ENCODE data around the gene HOXA11.

Gene HOXA11

DNA sequence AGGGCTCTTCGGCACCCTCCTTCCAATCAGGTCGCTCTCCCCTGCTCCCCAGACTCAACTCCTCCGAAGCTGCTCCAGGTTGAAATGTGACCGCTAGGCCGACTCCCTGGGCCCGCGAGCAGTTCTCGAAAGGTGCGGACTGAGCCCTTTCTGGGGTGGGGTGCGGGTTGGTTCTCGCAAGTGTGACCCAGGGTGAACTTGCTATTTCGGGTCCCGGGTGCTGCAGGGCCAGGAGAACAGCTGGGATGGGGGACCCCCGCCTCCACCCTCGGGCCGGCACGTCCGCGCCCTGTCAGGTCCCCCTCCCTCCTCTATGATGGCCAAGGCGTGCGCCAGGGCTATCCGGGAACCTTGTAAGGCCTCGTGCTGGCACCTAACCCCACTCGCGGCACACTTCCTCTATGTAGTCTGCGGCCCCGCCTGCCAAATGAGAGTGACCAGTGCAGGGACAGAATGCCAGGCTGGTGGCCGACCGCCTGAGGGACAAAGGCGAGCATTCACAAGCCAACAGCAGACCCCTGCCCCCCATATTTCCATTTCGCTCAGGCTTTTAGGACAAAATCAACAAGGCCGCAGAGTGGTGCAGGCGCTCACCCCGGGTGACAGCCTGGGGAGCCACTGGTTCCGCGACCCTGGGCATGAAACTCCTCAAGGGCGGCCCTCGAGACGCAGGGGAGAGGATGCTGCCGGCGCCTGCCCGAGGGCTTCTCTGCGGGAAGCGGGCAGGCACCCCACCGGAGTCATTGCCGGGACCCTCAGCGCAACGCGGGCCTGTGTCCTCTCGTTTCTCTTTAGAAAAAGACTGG is 28.6 kb upstream of the HOXA11 start:
- no peak overlapping the region; the same call in 1 of the 2 replicates for H3K4me3 ChIP-seq (ENCODE audit: low read depth, low read length)
- no peak overlapping the region for H3K27ac ChIP-seq (ENCODE audit: low read depth, low read length)
- H3K36me3 ChIP-seq (ENCODE audit: control insufficient read depth, insufficient read depth, low read length): no peaks in the 10 kb centered on the region
- H3K27me3 ChIP-seq (ENCODE audit: control insufficient read depth, insufficient read depth, low read length): peaks cover 99% of the 10 kb centered on the region
- H3K9me3 ChIP-seq (ENCODE audit: control insufficient read depth, insufficient read depth, low read length): no peaks in the 10 kb centered on the region
- H3K4me1 ChIP-seq (ENCODE audit: control insufficient read depth, insufficient read depth, low read length): peaks cover 34% of the 10 kb centered on the region
- no peak overlapping the region for H3K9ac ChIP-seq (ENCODE audit: low read depth, low read length)

DNA sequence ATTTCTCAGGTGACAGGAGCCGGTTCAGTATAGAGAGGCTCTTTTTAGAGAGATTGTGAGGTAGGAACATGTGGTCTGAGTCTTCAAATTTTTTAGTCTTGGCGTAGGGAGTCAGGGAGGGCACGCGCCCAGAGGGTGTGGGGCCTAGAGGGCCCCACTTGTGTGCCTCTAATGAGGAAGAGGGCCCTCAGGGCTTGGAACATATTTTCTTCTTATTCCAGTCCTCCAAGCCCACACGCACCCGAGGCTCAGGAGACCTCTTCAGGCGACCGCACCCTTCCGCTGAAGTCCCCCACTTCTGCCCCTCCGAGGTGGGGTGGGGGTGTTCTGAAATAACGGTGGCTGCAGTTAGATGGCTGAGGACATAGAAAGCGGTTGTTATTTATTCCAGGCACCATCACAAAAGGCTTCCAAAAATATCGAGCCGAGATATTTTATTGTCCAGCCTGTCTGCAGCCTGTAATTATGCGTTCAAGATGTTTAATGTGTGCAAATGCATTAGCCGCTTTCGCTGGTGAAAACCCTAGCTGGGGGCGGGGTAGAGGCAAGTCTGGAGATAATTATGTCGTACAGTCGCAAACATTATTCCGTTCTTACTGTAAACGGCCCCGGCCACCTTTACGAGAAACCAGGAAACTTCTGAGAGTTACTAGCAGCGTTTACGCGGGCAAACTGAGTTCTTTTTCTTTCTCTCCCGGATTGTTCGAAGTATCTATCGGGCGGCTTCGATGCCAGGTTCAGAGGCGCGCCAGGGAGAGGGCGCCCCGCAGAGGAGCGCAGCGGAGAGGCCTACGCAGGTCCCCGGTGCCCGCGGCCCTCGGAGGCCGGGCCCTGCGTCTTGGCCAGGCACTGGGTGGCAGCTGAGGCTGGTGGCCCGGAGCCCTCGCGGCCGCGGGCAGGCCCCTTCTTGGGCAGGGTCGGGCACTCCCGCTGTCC is 27.7 kb upstream of the HOXA11 start:
- H3K4me1 ChIP-seq (ENCODE audit: control insufficient read depth, insufficient read depth, low read length): peaks cover 34% of the 10 kb centered on the region
- H3K27ac ChIP-seq (ENCODE audit: low read depth, low read length): no peak overlapping the region
- H3K9ac ChIP-seq (ENCODE audit: low read depth, low read length): no peak overlapping the region
- H3K36me3 ChIP-seq (ENCODE audit: control insufficient read depth, insufficient read depth, low read length): no peaks in the 10 kb centered on the region
- H3K4me3 ChIP-seq (ENCODE audit: low read depth, low read length): no peak overlapping the region
- H3K27me3 ChIP-seq (ENCODE audit: control insufficient read depth, insufficient read depth, low read length): peaks cover 100% of the 10 kb centered on the region
- H3K9me3 ChIP-seq (ENCODE audit: control insufficient read depth, insufficient read depth, low read length): no peaks in the 10 kb centered on the region

DNA sequence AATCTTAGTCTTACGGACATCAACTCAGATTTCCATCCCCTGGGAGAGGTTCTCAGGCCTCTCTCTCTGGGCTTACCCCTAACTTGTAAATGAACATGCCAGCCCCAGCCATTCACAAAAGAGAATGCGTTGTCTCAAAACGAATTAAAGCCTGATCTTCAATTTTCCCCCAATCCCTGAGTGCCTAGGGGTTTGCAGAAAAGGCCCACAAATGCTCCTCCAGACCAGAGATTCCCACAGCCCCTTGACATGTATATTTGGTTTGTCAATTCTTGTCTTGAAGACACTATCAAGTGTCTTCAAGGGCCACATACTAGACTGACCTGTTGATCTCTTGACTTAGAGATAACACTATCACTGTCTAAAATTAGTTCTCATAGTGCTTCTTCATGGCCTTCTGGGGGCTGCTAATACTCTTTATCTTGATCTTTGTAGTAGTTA is 26.8 kb upstream of the HOXA11 start:
- H3K9ac ChIP-seq (ENCODE audit: low read depth, low read length): no peak overlapping the region
- H3K9me3 ChIP-seq (ENCODE audit: control insufficient read depth, insufficient read depth, low read length): no peaks in the 10 kb centered on the region
- H3K4me1 ChIP-seq (ENCODE audit: control insufficient read depth, insufficient read depth, low read length): peaks cover 34% of the 10 kb centered on the region
- peaks cover 100% of the 10 kb centered on the region for H3K27me3 ChIP-seq (ENCODE audit: control insufficient read depth, insufficient read depth, low read length)
- H3K27ac ChIP-seq (ENCODE audit: low read depth, low read length): no peak overlapping the region
- H3K36me3 ChIP-seq (ENCODE audit: control insufficient read depth, insufficient read depth, low read length): no peaks in the 10 kb centered on the region
- no peak overlapping the region for H3K4me3 ChIP-seq (ENCODE audit: low read depth, low read length)

DNA sequence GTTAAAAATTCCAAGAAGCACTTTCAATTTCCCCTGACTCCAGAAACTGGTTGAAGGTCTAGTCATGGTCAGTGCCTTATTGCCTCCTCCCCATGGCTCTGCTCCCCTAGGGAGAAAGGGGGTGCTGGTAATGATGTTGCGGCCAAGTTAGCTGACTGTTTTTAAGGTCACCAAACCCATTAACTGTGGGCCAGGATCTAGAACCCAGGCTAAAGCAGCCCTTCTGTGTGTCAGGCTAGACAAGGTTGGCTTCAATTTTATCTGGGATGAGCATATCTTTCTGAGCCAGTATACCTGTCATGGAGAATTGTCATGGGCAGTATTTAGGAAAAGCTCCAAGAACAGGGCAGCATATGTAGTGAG is 26.0 kb upstream of the HOXA11 start:
- Histone ChIP-seq H3K4me1 (ENCODE audit: control insufficient read depth, insufficient read depth, low read length) (peaks cover 29% of the 10 kb centered on the region), H3K4me3 (ENCODE audit: low read depth, low read length) (no peak overlapping the region), H3K9ac (ENCODE audit: low read depth, low read length) (no peak overlapping the region), H3K9me3 (ENCODE audit: control insufficient read depth, insufficient read depth, low read length) (no peaks in the 10 kb centered on the region), H3K27me3 (ENCODE audit: control insufficient read depth, insufficient read depth, low read length) (peaks cover 100% of the 10 kb centered on the region), H3K27ac (ENCODE audit: low read depth, low read length) (no peak overlapping the region), H3K36me3 (ENCODE audit: control insufficient read depth, insufficient read depth, low read length) (no peaks in the 10 kb centered on the region)

DNA sequence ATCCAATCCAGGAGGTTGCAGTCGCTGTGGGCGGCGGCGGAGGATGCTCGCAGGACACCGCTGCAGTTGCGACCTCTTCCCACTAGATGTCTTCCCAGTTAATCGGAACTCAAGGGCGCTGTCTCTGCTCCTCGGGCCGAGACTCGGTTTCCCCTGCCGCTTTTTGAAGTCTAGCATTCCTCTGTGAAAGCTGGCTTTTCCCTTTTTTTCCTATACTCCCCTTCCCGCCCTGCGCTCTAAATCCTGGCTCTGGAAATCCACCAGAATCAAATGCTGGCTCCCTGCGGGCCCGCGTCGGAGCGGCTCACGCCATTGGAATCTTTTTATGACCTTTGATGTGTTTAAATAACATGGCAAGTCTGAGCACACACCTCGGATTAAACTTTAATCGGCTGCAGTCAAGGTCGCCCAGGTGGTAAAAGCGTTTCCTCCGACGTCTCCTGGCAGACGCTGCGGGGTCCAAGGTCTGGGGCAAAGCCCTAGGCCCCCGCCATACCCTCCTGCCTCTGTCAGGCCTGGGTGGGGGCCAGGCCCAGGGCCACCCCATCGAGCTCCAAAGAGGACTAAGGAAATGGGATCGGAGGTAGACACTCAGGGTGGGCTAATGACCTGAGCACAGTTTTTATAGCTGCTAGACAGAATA is 25.5 kb upstream of the HOXA11 start:
- Histone ChIP-seq H3K9ac (ENCODE audit: low read depth, low read length) (no peak overlapping the region), H3K9me3 (ENCODE audit: control insufficient read depth, insufficient read depth, low read length) (no peaks in the 10 kb centered on the region), H3K4me3 (ENCODE audit: low read depth, low read length) (no peak overlapping the region), H3K27ac (ENCODE audit: low read depth, low read length) (no peak overlapping the region), H3K27me3 (ENCODE audit: control insufficient read depth, insufficient read depth, low read length) (peaks cover 100% of the 10 kb centered on the region), H3K36me3 (ENCODE audit: control insufficient read depth, insufficient read depth, low read length) (no peaks in the 10 kb centered on the region), H3K4me1 (ENCODE audit: control insufficient read depth, insufficient read depth, low read length) (peaks cover 30% of the 10 kb centered on the region)

DNA sequence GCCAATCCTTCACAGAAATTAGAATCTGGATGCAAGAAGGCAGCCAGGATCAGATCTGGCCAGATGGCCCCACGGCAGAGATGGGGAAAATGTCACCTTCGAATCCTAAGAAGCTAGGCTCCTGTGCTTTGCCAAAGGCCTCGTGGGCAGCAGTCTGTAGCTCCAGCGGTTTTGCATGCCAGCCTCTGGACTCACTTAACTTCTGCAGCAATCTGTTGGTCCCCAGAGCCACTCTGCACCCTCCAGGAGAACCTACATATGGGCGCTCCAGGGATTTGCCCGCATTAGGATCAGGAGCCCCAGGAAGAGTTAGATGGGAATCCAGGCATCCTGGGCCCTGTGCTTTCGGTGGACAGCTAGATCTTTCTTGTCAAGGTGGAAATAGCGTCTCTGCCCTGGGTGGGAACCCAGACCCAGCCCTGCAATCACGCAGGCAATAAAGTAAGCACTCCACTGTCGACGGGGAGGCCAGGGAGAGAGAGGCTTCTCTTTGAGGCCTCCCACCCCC is 25.0 kb upstream of the HOXA11 start:
- Histone ChIP-seq H3K4me1 (ENCODE audit: control insufficient read depth, insufficient read depth, low read length) (peaks cover 28% of the 10 kb centered on the region), H3K27ac (ENCODE audit: low read depth, low read length) (no peak overlapping the region), H3K27me3 (ENCODE audit: control insufficient read depth, insufficient read depth, low read length) (peaks cover 100% of the 10 kb centered on the region), H3K4me3 (ENCODE audit: low read depth, low read length) (no peak overlapping the region), H3K36me3 (ENCODE audit: control insufficient read depth, insufficient read depth, low read length) (no peaks in the 10 kb centered on the region), H3K9me3 (ENCODE audit: control insufficient read depth, insufficient read depth, low read length) (no peaks in the 10 kb centered on the region), H3K9ac (ENCODE audit: low read depth, low read length) (no peak overlapping the region)

DNA sequence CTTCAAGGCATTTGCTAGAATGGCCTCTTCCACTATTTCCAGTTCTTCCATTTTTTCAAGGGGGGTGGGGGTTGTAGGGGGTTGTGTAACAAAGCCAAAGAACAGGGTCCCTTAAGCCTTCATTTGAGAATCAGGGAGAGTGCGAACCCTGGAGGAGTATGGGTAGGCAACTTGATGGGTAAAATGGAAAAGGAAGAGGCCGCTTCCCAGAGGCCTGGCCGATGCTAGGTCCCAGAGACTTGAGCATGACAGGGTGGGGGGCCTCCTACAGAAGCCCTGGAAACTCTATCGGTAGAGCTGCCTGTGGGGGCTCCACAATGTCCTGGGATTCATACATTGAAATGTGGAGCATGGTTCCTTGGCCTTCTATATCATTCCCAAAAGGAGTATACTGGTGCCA is 24.0 kb upstream of the HOXA11 start:
- Histone ChIP-seq H3K36me3 (ENCODE audit: control insufficient read depth, insufficient read depth, low read length) (no peaks in the 10 kb centered on the region), H3K9me3 (ENCODE audit: control insufficient read depth, insufficient read depth, low read length) (no peaks in the 10 kb centered on the region), H3K27me3 (ENCODE audit: control insufficient read depth, insufficient read depth, low read length) (peaks cover 100% of the 10 kb centered on the region), H3K4me1 (ENCODE audit: control insufficient read depth, insufficient read depth, low read length) (peaks cover 19% of the 10 kb centered on the region), H3K9ac (ENCODE audit: low read depth, low read length) (no peak overlapping the region), H3K4me3 (ENCODE audit: low read depth, low read length) (no peak overlapping the region), H3K27ac (ENCODE audit: low read depth, low read length) (no peak overlapping the region)

DNA sequence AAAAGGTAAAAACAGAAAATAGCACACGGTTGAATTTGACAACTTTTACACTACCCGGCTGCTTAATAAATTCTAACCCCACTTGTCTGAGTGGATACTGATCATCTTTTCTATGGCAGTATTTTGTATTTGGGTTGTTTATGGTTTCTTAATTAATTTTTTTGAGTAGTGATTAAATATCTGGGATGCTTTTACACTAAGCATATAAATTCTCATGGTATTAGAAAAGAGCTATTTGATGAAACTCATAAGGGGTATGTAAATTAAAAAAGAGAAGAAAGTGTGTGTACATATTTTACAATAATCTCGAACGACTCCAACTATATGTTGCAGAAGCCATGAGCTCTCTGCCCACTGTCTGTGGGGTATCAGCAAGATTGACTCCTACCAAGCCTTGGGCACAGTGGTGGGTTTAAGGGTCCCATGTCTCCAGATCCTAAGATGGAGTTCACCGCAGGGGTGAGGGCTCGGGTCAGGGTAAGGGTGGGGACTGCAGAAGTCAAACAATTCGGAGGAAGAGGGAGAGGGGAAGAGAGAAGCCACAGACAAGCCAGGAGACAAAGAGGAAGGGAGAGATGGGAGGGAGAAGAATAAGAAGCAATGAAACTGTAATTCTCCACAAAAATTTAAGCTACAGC is 22.4 kb upstream of the HOXA11 start:
- H3K4me1 ChIP-seq (ENCODE audit: control insufficient read depth, insufficient read depth, low read length): peaks cover 4% of the 10 kb centered on the region; the same call in 1 of the 2 replicates
- H3K27me3 ChIP-seq (ENCODE audit: control insufficient read depth, insufficient read depth, low read length): peaks cover 100% of the 10 kb centered on the region
- no peak overlapping the region for H3K4me3 ChIP-seq (ENCODE audit: low read depth, low read length)
- H3K9ac ChIP-seq (ENCODE audit: low read depth, low read length): no peak overlapping the region
- no peaks in the 10 kb centered on the region for H3K9me3 ChIP-seq (ENCODE audit: control insufficient read depth, insufficient read depth, low read length)
- no peak overlapping the region for H3K27ac ChIP-seq (ENCODE audit: low read depth, low read length)
- no peaks in the 10 kb centered on the region for H3K36me3 ChIP-seq (ENCODE audit: control insufficient read depth, insufficient read depth, low read length)

DNA sequence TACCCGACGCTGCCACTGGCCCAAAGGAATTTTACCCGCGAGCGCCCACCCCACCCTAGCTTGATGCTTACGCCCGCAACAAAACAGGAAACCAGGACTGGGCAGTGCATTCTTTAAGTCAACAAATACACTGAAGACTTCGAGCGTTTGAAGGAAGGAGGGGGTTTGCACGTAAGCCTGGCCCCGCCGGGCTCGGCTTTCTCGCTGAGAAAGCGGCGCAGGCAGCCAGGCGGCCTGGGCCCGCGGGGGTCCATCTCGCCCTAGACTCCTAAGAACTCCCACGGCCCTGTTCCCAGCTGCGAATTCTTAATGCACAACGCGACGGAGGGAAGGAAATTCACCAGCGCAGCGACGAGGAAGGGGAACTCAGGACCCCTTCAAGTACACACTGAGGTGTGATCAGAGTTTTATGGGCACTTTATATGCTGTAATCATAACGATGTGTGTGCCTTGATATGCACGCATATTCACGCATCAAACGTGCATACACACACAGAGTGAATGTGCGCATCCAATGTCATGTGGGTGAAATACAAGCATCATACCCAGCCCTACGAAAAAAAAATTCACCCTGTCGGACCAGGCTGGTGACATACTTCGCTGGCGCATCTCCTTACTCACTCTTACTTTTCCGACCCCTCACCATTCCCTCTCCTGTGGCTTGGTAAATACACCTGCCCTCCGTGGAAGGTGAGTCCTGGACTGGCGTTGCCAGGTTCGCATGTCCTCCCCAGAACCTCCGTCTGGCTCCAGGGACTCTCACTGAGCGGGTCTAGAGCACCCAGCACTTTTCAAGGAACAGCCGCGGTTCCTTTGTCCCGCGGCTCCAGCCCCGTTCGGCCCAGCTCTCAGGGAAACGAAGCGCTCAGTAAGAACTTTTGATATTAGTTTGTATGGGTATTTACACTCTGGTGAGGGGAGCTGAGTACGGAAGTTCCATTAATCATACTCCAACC is 20.6 kb upstream of the HOXA11 start:
- Histone ChIP-seq H3K9ac (ENCODE audit: low read depth, low read length) (no peak overlapping the region), H3K27me3 (ENCODE audit: control insufficient read depth, insufficient read depth, low read length) (peaks cover 100% of the 10 kb centered on the region), H3K9me3 (ENCODE audit: control insufficient read depth, insufficient read depth, low read length) (no peaks in the 10 kb centered on the region), H3K27ac (ENCODE audit: low read depth, low read length) (no peak overlapping the region), H3K4me3 (ENCODE audit: low read depth, low read length) (no peak overlapping the region), H3K36me3 (ENCODE audit: control insufficient read depth, insufficient read depth, low read length) (no peaks in the 10 kb centered on the region), H3K4me1 (ENCODE audit: control insufficient read depth, insufficient read depth, low read length) (peaks cover 4% of the 10 kb centered on the region; the same call in 1 of the 2 replicates)

All from HUES48 (cell line).